ENCODE measurements around the gene PCNT. TPM values are rescaled to one million over a fixed set of nuclear protein-coding genes. Genes with fewer than 3 reads are reported as not detected.

PCNT gene
- total RNA-seq, 4 donors from 2014 or later = 30.3 to 44.0 (median 33.3) TPM

- DNase-seq (ENCODE audit: low spot score in 2 of 2) = no peak
- 87 to 91% methylated on average over 1 of the region's 1 CpG for WGBS, 2 donors
- TF ChIP-seq POLR2A (IDR thresholded peaks at IDR 0.05) = no peak
- TF ChIP-seq CTCF (IDR thresholded peaks at IDR 0.05) = no peak
- no peak overlapping the region for H3K4me3 ChIP-seq (ENCODE audit: low read depth, poor library complexity, severe bottlenecking)
- intact Hi-C loops (cut with DNase I; ENCODE audit: low total_unique reads) = no loop called here
Observed at GRCh38 chr21:46423546-46424038, 99.6 kb downstream of the PCNT start.

- TF ChIP-seq POLR2A (IDR thresholded peaks at IDR 0.05) = no peak
- TF ChIP-seq CTCF (IDR thresholded peaks at IDR 0.05) = no peak
- intact Hi-C loops (cut with DNase I; ENCODE audit: low total_unique reads) = no loop called here
- whole genome bisulfite sequencing, 2 donors = 85 to 92% methylated on average over 13 to 17 of the region's 17 CpGs
- no peak for DNase-seq (ENCODE audit: low spot score in 2 of 2)
- no peak overlapping the region for H3K4me3 ChIP-seq (ENCODE audit: low read depth, poor library complexity, severe bottlenecking)
Observed at GRCh38 chr21:46424039-46424591, 100.2 kb downstream of the PCNT start.

DNA sequence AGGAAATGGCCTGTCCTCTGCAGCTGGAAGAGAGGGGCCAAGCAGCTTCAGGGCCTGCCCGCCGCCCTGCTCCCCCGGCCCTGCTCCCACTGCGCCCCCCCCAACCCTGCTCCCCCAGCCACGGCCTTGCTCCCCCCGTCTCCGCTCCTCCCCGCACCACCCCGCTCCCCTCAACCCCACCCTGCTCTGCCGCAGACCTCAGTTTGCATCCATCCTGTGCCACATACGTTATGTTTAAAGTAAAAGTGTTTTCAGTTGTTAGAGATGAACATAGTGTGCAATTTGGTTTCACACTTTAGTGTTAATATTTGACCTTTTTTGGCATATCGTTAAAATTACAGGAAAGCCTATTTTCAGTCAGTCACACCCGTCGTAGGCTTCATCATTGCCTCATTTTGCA lies 100.7 kb downstream of the PCNT start:
- no peak overlapping the region for H3K4me3 ChIP-seq (ENCODE audit: low read depth, poor library complexity, severe bottlenecking)
- 87 to 91% methylated on average over 14 of the region's 14 CpGs for WGBS, 2 donors
- DNase-seq (ENCODE audit: low spot score in 2 of 2) = no peak
- TF ChIP-seq CTCF (IDR thresholded peaks at IDR 0.05) (no peak), POLR2A (IDR thresholded peaks at IDR 0.05) (no peak)
- intact Hi-C loops (cut with DNase I; ENCODE audit: low total_unique reads) = no loop called here

DNA sequence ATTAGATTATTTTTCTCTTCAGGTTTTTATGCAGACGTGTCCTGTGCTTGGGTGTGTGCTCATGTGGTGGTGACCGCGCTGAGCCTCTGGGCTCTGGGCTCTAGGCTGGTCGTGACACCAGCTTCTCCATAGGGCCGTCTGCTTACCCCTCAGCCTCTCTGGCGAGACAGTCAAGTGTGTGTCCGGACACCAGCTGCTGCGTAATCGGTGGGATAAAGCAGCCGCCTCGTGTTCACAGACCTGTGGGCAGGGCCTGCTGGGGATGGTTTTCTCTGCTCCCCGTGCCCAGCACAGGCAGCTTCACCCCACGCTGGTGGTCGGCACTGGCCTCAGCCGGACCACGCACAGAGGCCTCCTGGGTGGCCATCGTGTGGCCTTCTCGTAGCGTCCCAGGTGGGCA lies 101.1 kb downstream of the PCNT start:
- DNase-seq (ENCODE audit: low spot score in 2 of 2) = no peak
- whole genome bisulfite sequencing, 2 donors = 94% methylated on average over 19 of the region's 19 CpGs
- H3K4me3 ChIP-seq (ENCODE audit: low read depth, poor library complexity, severe bottlenecking) = no peak overlapping the region
- intact Hi-C loops (cut with DNase I; ENCODE audit: low total_unique reads) = no loop called here
- TF ChIP-seq POLR2A (IDR thresholded peaks at IDR 0.05) (no peak), CTCF (IDR thresholded peaks at IDR 0.05) (no peak)

DNA sequence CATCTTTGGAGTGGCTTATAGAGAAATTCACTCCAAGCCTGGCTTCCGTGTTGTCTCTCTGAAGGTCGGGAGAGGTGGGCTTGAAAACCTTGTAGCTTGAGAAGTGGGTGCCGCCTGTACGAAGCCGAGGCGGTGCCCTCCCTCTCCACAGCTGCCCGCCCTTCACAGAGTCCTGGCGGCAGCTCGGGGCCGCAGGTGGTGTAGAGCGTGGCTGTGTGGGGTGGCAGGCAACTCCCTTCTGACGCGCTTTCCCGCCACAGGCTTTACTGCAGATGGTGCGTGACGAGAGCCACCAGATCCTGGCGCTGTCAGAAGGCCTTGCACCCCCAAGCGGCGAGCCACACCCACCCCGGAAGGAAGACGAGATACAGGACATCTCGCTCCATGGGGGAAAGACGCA lies 101.6 kb downstream of the PCNT start:
- no peak overlapping the region for H3K4me3 ChIP-seq (ENCODE audit: low read depth, poor library complexity, severe bottlenecking)
- intact Hi-C loops (cut with DNase I; ENCODE audit: low total_unique reads) = no loop called here
- no peak for TF ChIP-seq CTCF (IDR thresholded peaks at IDR 0.05)
- TF ChIP-seq POLR2A (IDR thresholded peaks at IDR 0.05) = no peak
- 93 to 94% methylated on average over 23 of the region's 23 CpGs for WGBS, 2 donors
- DNase-seq (ENCODE audit: low spot score in 2 of 2) = no peak

All from lower leg skin (tissue), 4 donors.